ENCODE data around the gene ATP1B1. TPM values are rescaled to one million over a fixed set of nuclear protein-coding genes. Genes with fewer than 3 reads are reported as not detected.

The ATP1B1 gene
- total RNA-seq, 1 experiment from 2014 or later, result 44.4 TPM

GRCh38 chr1:169100208-169100607 lies 6.3 kb upstream of the ATP1B1 start:
- H3K9me3 Mint-ChIP-seq, result no peaks in the 10 kb centered on the region
- no peak overlapping the region for H3K27ac Mint-ChIP-seq
- H3K4me1 ChIP-seq (ENCODE audit: insufficient read depth, low read length), result peaks cover 13% of the 10 kb centered on the region; the same call in 1 of the 2 replicates
- no peak overlapping the region for H3K23ac ChIP-seq (ENCODE audit: insufficient read length, low read depth, low read length)
- no peak overlapping the region for H3K4me3 Mint-ChIP-seq
- no peak overlapping the region for H2BK15ac ChIP-seq (ENCODE audit: low read depth, low read length)
- no peak overlapping the region for H2BK5ac ChIP-seq (ENCODE audit: insufficient read length, low read length)
- no peak overlapping the region for H3T11ph ChIP-seq (ENCODE audit: low read length)
- H3K4me2 ChIP-seq (ENCODE audit: insufficient read depth, insufficient read length, low read length), result no peak overlapping the region
- H2BK20ac ChIP-seq (ENCODE audit: low read depth, low read length, poor library complexity, severe bottlenecking), result no peak overlapping the region
- no peaks in the 10 kb centered on the region for H3K23me2 ChIP-seq (ENCODE audit: insufficient read length, low read depth, low read length, poor library complexity, severe bottlenecking)
- H2BK12ac ChIP-seq (ENCODE audit: insufficient read length, low read depth, low read length), result no peak overlapping the region
- no peak overlapping the region for H4K8ac ChIP-seq (replicated peaks; ENCODE audit: insufficient read length, low read depth, low read length)
- H3K27ac ChIP-seq (ENCODE audit: insufficient read length, low read depth, low read length), result no peak overlapping the region
- no peak overlapping the region for H2BK120ac ChIP-seq (ENCODE audit: low read depth, low read length, poor library complexity, severe bottlenecking)
- no CpG with 5 or more reads among the region's 1 CpG for WGBS (ENCODE audit: extremely low coverage, insufficient read length, low lambda C conversion rate)
- no peak for TF ChIP-seq CTCF (conservative IDR thresholded peaks at IDR 0.05)
- peaks cover 5% of the 10 kb centered on the region for H3K27me3 Mint-ChIP-seq (ENCODE audit: low read depth)
- H4K5ac ChIP-seq (ENCODE audit: insufficient read length, low read depth, low read length), result no peak overlapping the region
- H3K79me1 ChIP-seq (ENCODE audit: insufficient read depth, low read depth, low read length, poor library complexity, severe bottlenecking), result no peaks in the 10 kb centered on the region
- no peak for DNase-seq
- H3K79me2 ChIP-seq (ENCODE audit: insufficient read depth, low read length), result no peaks in the 10 kb centered on the region
- no peak overlapping the region for H3K14ac ChIP-seq (ENCODE audit: insufficient read depth, low read length)
- H3K9me3 ChIP-seq (ENCODE audit: control insufficient read depth, low read depth, low read length), result no peaks in the 10 kb centered on the region
- H2AK5ac ChIP-seq (ENCODE audit: insufficient read length, low read length), result no peak overlapping the region
- H4K91ac ChIP-seq (ENCODE audit: insufficient read length, low read depth, low read length), result no peak overlapping the region
- no peaks in the 10 kb centered on the region for H3K27me3 ChIP-seq (ENCODE audit: insufficient read depth, low read length)
- H3K4ac ChIP-seq (ENCODE audit: low read depth, low read length), result no peak overlapping the region
- H3K56ac ChIP-seq (ENCODE audit: insufficient read length, low read depth, low read length), result no peak overlapping the region
- no peak overlapping the region for H3K18ac ChIP-seq (ENCODE audit: insufficient read length, low read depth, low read length)
- peaks cover 18 to 23% of the 10 kb centered on the region in 2 experiments for H3K4me1 Mint-ChIP-seq
- H3K9ac ChIP-seq (ENCODE audit: extremely low read depth, insufficient read length, low read length), result no peak overlapping the region
- no peaks in the 10 kb centered on the region; a peak in 1 of 7 replicates for H3K36me3 Mint-ChIP-seq (ENCODE audit: insufficient read depth in 1 of 3, low read depth in 3 of 3)
- no peak overlapping the region for H2AFZ ChIP-seq (ENCODE audit: low read length)
- H4K20me1 ChIP-seq (ENCODE audit: control insufficient read depth, insufficient read depth, insufficient read length), result no peaks in the 10 kb centered on the region

Data from H9 (cell line).